Vagina (tissue), 2 donors: ENCODE measurements around the gene KRTAP10-1. TPM values are rescaled to one million over a fixed set of nuclear protein-coding genes. Genes with fewer than 3 reads are reported as not detected.

Experiments used
- DNase-seq, 2 donors: peaks; one replicate each; pipeline ENCODE4 v3.0.0-alpha.2; 2017; ENCODE audit errors: extremely low spot score in 2 of 2
- H3K27ac ChIP-seq: fragments of 200-600 bp; sonication (generic); one replicate; pipeline ENCODE4 v1.5.1; 2019
- H3K27me3 ChIP-seq: fragments of 200-600 bp; sonication (generic); one replicate; pipeline ENCODE4 v1.5.1; 2019
- H3K36me3 ChIP-seq, 2 donors: fragments of 200-600 bp; sonication (generic); one replicate each; pipeline ENCODE4 v1.5.1; 2017 to 2019
- H3K4me1 ChIP-seq: fragments of 200-600 bp; sonication (generic); one replicate; pipeline ENCODE4 v1.5.1; 2019
- H3K4me3 ChIP-seq, 2 donors: fragments of 200-600 bp; sonication (generic); 1 replicate in 1 of 2; 2 replicates in 1 of 2; pipeline ENCODE4 v1.5.1; 2016 to 2019
- H3K9me3 ChIP-seq: fragments of 200-600 bp; sonication (generic); one replicate; pipeline ENCODE4 v1.5.1; 2019
- CTCF ChIP-seq, 3 experiments: fragments of 450-650 bp in 2 of 3; fragments of 200-600 bp in 1 of 3; sonication (generic) in 1 of 3; IDR thresholded peaks; one replicate each; pipeline ENCODE4 v1.5.1; 2017 to 2019; ENCODE audit warnings: antibody characterized with exemption in 3 of 3, mild to moderate bottlenecking in 2 of 3, moderate library complexity in 2 of 3
- POLR2A ChIP-seq, 2 donors: fragments of 450-650 bp; IDR thresholded peaks; one replicate each; pipeline ENCODE4 v1.6.1; 2017; ENCODE audit warnings: antibody characterized with exemption in 2 of 2, mild to moderate bottlenecking in 2 of 2, moderate library complexity in 2 of 2
- POLR2AphosphoS5 ChIP-seq, 2 donors: sonication (generic); formaldehyde crosslinking; IDR thresholded peaks; one replicate each; pipeline ENCODE4 v1.9.0; 2017; ENCODE audit warnings: antibody characterized with exemption in 2 of 2, mild to moderate bottlenecking in 2 of 2, low read depth in 1 of 2; ENCODE audit not compliant: insufficient read depth in 1 of 2
- intact Hi-C: fragments of 100-400 bp; cut with DNase I; formaldehyde crosslinking; loops from one replicate; pipeline ENCODE4 v1.15.1; 2023
- total RNA-seq: library from RNA; depleted of rRNA; stranded (reverse); fragments of >200 nt; gene quantifications from one replicate; pipeline ENCODE4 v1.2.3, GENCODE V29; 2016

KRTAP10-1 gene
- total RNA-seq, result not detected

- DNase-seq, result peak; percentile 52 to 69
- H3K4me1 ChIP-seq, result no peaks in the 10 kb centered on the region
- intact Hi-C loops, result no loop called here
Observed at GRCh38 chr21:44539991-44540666, at the start of gene KRTAP10-1. KRTAP10-1 (minus strand) TSS chr21:44540195; CDS start chr21:44540150, 45 bp downstream.

DNA sequence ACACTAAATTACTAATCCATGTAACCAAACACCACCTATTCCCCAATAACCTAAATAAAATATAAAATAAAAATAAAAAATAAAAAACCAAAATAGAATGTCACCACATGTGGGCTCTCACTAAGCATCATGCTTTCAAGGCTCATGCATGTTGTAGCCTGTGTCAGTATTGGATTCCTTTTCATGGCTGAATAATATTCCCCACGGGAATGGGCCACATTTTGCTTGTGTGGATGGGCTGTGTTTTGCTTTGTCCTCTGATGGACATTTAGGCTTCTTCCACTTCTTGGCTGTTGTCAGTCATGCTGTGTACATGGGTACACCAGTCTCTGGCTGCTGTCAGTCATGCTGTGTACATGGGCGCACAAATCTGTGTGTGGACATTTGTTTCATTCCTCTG, 49.1 kb upstream of the KRTAP10-1 start:
- TF ChIP-seq POLR2A (IDR thresholded peaks at IDR 0.05) (no peak), POLR2AphosphoS5 (IDR thresholded peaks at IDR 0.05; ENCODE audit: insufficient read depth in 1 of 2, low read depth in 1 of 2) (no peak), CTCF (IDR thresholded peaks at IDR 0.05) (no peak)
- H3K27ac ChIP-seq, result no peak overlapping the region
- no peaks in the 10 kb centered on the region for H3K36me3 ChIP-seq
- H3K9me3 ChIP-seq, result no peaks in the 10 kb centered on the region
- peak in 1 of 2 donors; percentile 58 for DNase-seq
- H3K4me1 ChIP-seq, result no peaks in the 10 kb centered on the region
- no peaks in the 10 kb centered on the region for H3K27me3 ChIP-seq
- no peak overlapping the region for H3K4me3 ChIP-seq
- intact Hi-C loops, result loop anchor here (10.0 kb wide), 1 partner anchor 134 kb away; the partner anchor contains the start of gene LRRC3

More at GRCh38 chr21:44539991-44540666, at the start of gene KRTAP10-1:
- Histone ChIP-seq H3K27me3 (no peaks in the 10 kb centered on the region), H3K9me3 (no peaks in the 10 kb centered on the region), H3K36me3 (no peaks in the 10 kb centered on the region), H3K4me3 (no peak within 1 kb of the TSS), H3K27ac (no peak within 1 kb of the TSS)
- TF ChIP-seq CTCF (IDR thresholded peaks at IDR 0.05) (no peak), POLR2A (IDR thresholded peaks at IDR 0.05) (no peak), POLR2AphosphoS5 (IDR thresholded peaks at IDR 0.05; ENCODE audit: insufficient read depth in 1 of 2, low read depth in 1 of 2) (no peak)

- DNase-seq, result peak in 1 of 2 donors; percentile 72
- Histone ChIP-seq H3K27ac (no peak overlapping the region), H3K4me3 (no peak overlapping the region), H3K36me3 (no peaks in the 10 kb centered on the region), H3K4me1 (no peaks in the 10 kb centered on the region), H3K9me3 (peaks cover 9% of the 10 kb centered on the region), H3K27me3 (no peaks in the 10 kb centered on the region)
- intact Hi-C loops, result loop anchor here (10.0 kb wide), 1 partner anchor 131 kb away; the partner anchor contains the start of gene LRRC3
- TF ChIP-seq CTCF (IDR thresholded peaks at IDR 0.05) (no peak), POLR2AphosphoS5 (IDR thresholded peaks at IDR 0.05; ENCODE audit: insufficient read depth in 1 of 2, low read depth in 1 of 2) (no peak), POLR2A (IDR thresholded peaks at IDR 0.05) (no peak)
Observed at GRCh38 chr21:44585892-44586291, 45.9 kb upstream of the KRTAP10-1 start.

DNA sequence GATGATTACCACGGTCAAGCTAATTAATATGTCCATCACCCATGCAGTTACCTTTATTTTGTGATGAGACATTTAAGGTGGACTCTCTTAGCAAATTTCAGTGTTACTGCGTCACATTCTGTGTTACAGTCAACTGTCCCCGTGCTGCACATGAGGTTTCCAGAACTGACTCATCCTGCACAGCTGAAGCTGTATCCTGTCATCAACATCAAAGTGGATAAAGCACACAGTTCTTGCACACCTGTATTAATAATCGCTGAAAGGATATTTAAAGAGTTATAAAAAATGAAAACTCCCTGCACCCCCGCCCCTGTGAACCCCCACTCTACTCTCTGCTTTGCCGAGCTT, 43.8 kb upstream of the KRTAP10-1 start:
- Histone ChIP-seq H3K36me3 (no peaks in the 10 kb centered on the region), H3K4me3 (no peak overlapping the region), H3K4me1 (no peaks in the 10 kb centered on the region), H3K27me3 (no peaks in the 10 kb centered on the region), H3K27ac (no peak overlapping the region), H3K9me3 (peaks cover 10% of the 10 kb centered on the region)
- DNase-seq, result no peak
- intact Hi-C loops, result loop anchor here (10.0 kb wide), 1 partner anchor 129 kb away; the partner anchor contains the start of gene LRRC3
- TF ChIP-seq CTCF (IDR thresholded peaks at IDR 0.05) (no peak), POLR2AphosphoS5 (IDR thresholded peaks at IDR 0.05; ENCODE audit: insufficient read depth in 1 of 2, low read depth in 1 of 2) (no peak), POLR2A (IDR thresholded peaks at IDR 0.05) (no peak)
